HepG2 (cell line): Measurements from ENCODE around the gene STAM. TPM values are rescaled to one million over a fixed set of nuclear protein-coding genes. Genes with fewer than 3 reads are reported as not detected.

ENCODE experiments used
- ATAC-seq: fragments of 200-7000 bp; cut with Tn5 transposase; 3 replicates; pipeline ENCODE4 v1.9.1; 2020; ENCODE audit warnings: mild to moderate bottlenecking, moderate library complexity
- BruUV-seq: library from RNA; stranded (reverse); fragments of 400-500 nt; replicated peaks from 2 replicates; lab custom pipeline; 2021; lab: Mats Ljungman, UMichigan
- CTCF ChIA-PET: fragments of 300-600 bp; formaldehyde crosslinking; extraction: SDS; loops from one replicate; lab custom pipeline; 2021; ENCODE audit warnings: low total read pairs, inconsistent platforms, low intra/inter-chr PET ratio; lab: Yijun Ruan, JAX
- POLR2A ChIA-PET: fragments of 350-600 bp; sonication (Branson Sonifier 250); formaldehyde crosslinking; loops from one replicate; lab custom pipeline; 2020; ENCODE audit warnings: antibody characterized with exemption, inconsistent platforms; lab: Yijun Ruan, JAX
- DNase-seq: peaks from one replicate; pipeline ENCODE4 v3.0.0-alpha.2; 2015; ENCODE audit warnings: low spot score
- FAIRE-seq: peaks from 3 replicates; lab custom pipeline; 2011; peaks lifted over from hg19 to GRCh38; lab: Jason Lieb, UNC
- H2AFZ ChIP-seq: one replicate; pipeline ENCODE4 v1.6.1; 2011; ENCODE audit warnings: low read length, inconsistent platforms
- H3K27ac ChIP-seq: fragments of 300-600 bp; 3 replicates; pipeline ENCODE4 v1.8.0; 2011; ENCODE audit warnings: mixed run types, mild to moderate bottlenecking, mixed read lengths, low read length, inconsistent platforms; ENCODE audit not compliant: insufficient read depth; ENCODE audit errors: extremely low read length
- H3K27me3 ChIP-seq, 2 experiments: fragments of 200-600 bp in 1 of 2; 2 replicates in 1 of 2; 3 replicates in 1 of 2; pipeline versions ENCODE4 v1.6.0 to v1.8.0; 2011; ENCODE audit warnings: low read length in 2 of 2, mild to moderate bottlenecking in 2 of 2, moderate library complexity in 2 of 2, inconsistent platforms in 1 of 2; ENCODE audit not compliant: insufficient read depth in 2 of 2, control insufficient read depth in 1 of 2
- H3K36me3 ChIP-seq, 2 experiments: fragments of 200-600 bp in 1 of 2; replicated peaks in 1 of 2; 2 replicates in 1 of 2; 3 replicates in 1 of 2; pipeline versions ENCODE4 v1.5.1 to v1.8.0; 2011; ENCODE audit warnings: low read length in 2 of 2, inconsistent platforms in 1 of 2; ENCODE audit not compliant: insufficient read depth in 2 of 2, control insufficient read depth in 1 of 2
- H3K4me1 ChIP-seq: 2 replicates; pipeline ENCODE4 v1.5.1; 2012; ENCODE audit warnings: low read length, inconsistent platforms; ENCODE audit not compliant: insufficient read depth
- H3K4me2 ChIP-seq: 2 replicates; pipeline ENCODE4 v1.6.0; 2011; ENCODE audit warnings: low read depth, low read length, inconsistent platforms
- H3K4me3 ChIP-seq, 3 experiments: fragments of 200-600 bp in 1 of 3; sonication (generic), shearing (Covaris generic) in 1 of 3; replicated peaks in 1 of 3; 2 replicates each; pipeline ENCODE4 v1.5.1; 2011 to 2016; ENCODE audit warnings: low read length in 3 of 3, inconsistent platforms in 2 of 3, low read depth in 2 of 3, mild to moderate bottlenecking in 2 of 3, control low read depth in 1 of 3, mixed read lengths in 1 of 3; ENCODE audit not compliant: insufficient read depth in 1 of 3
- H3K79me2 ChIP-seq: one replicate; pipeline ENCODE4 v1.6.1; 2011; ENCODE audit warnings: low read length, inconsistent platforms; ENCODE audit not compliant: insufficient read depth
- H3K9ac ChIP-seq: 2 replicates; pipeline ENCODE4 v1.6.0; 2011; ENCODE audit warnings: mild to moderate bottlenecking, low read depth, low read length, inconsistent platforms; ENCODE audit not compliant: insufficient read depth
- H3K9me3 ChIP-seq: 2 replicates; pipeline ENCODE4 v1.5.1; 2012; ENCODE audit warnings: mild to moderate bottlenecking, low read length
- H4K20me1 ChIP-seq: 2 replicates; pipeline ENCODE4 v1.6.0; 2011; ENCODE audit warnings: inconsistent platforms, mild to moderate bottlenecking, low read length, moderate library complexity; ENCODE audit not compliant: insufficient read depth
- CENPBD1 ChIP-seq: sonication (generic); formaldehyde crosslinking; IDR thresholded peaks from 2 replicates; pipeline ENCODE4 v1.8.0; 2022; ENCODE audit warnings: missing genetic modification reagents, low read depth, mild to moderate bottlenecking, borderline replicate concordance
- CSRNP2 ChIP-seq: sonication (generic); formaldehyde crosslinking; conservative IDR thresholded peaks from 2 replicates; pipeline ENCODE4 v1.8.0; 2022; ENCODE audit warnings: low read depth, missing genetic modification reagents
- FOXP4 ChIP-seq: sonication (generic); formaldehyde crosslinking; IDR thresholded peaks from 2 replicates; pipeline ENCODE4 v1.4.0; 2020; ENCODE audit warnings: missing genetic modification reagents
- HNRNPK ChIP-seq: fragments of 200-400 bp; formaldehyde crosslinking; IDR thresholded peaks from 2 replicates; pipeline ENCODE4 v1.6.1; 2018; ENCODE audit warnings: low read length, low read depth, moderate library complexity, mild to moderate bottlenecking; ENCODE audit not compliant: poor library complexity, severe bottlenecking
- PRDM10 ChIP-seq: sonication (generic); formaldehyde crosslinking; IDR thresholded peaks from 2 replicates; pipeline ENCODE4 v1.4.0; 2020; ENCODE audit warnings: low read depth, missing genetic modification reagents
- SP4 ChIP-seq: sonication (generic); formaldehyde crosslinking; IDR thresholded peaks from 2 replicates; pipeline ENCODE4 v1.8.1; 2023; ENCODE audit warnings: mild to moderate bottlenecking, missing genetic modification reagents
- TCF7 ChIP-seq: sonication (generic); IDR thresholded peaks from 2 replicates; pipeline ENCODE4 v1.6.1; 2016; ENCODE audit warnings: antibody characterized with exemption, low read depth
- TOE1 ChIP-seq: sonication (generic); formaldehyde crosslinking; IDR thresholded peaks from 2 replicates; pipeline ENCODE4 v1.4.0; 2020; ENCODE audit warnings: mild to moderate bottlenecking, missing genetic modification reagents
- ZC3H13 ChIP-seq: sonication (generic); formaldehyde crosslinking; IDR thresholded peaks from 2 replicates; pipeline ENCODE4 v1.8.1; 2023; ENCODE audit warnings: mild to moderate bottlenecking, missing genetic modification reagents, moderate library complexity
- ZC3H4 ChIP-seq: sonication (generic); formaldehyde crosslinking; IDR thresholded peaks from 2 replicates; pipeline ENCODE4 v1.4.0; 2020; ENCODE audit warnings: missing genetic modification reagents, borderline replicate concordance
- ZHX1 ChIP-seq: sonication (generic); formaldehyde crosslinking; IDR thresholded peaks from 2 replicates; pipeline ENCODE4 v1.8.1; 2022; ENCODE audit warnings: low read depth, mild to moderate bottlenecking, missing genetic modification reagents
- ZNF121 ChIP-seq: sonication (generic); formaldehyde crosslinking; IDR thresholded peaks from 2 replicates; pipeline ENCODE4 v1.5.0; 2020; ENCODE audit warnings: mild to moderate bottlenecking, missing genetic modification reagents
- ZNF615 ChIP-seq: sonication (generic); formaldehyde crosslinking; IDR thresholded peaks from 2 replicates; pipeline ENCODE4 v1.5.0; 2020; ENCODE audit warnings: mild to moderate bottlenecking, missing genetic modification reagents, borderline replicate concordance
- WGBS: methylation state at CpG from one replicate; pipeline ENCODE4 v1.1.6; 2017; ENCODE audit warnings: low lambda C conversion rate; 5-methylcytosine and 5-hydroxymethylcytosine counted together
- in situ Hi-C: cut with HindIII; loops from 2 replicates; pipeline ENCODE4 v1.10.0; 2017; ENCODE audit warnings: low pct_unique_long_range_greater_than_20kb; ENCODE audit not compliant: extremely low pct_ligation_motif_present
- intact Hi-C: fragments of 100-400 bp; cut with micrococcal nuclease; formaldehyde crosslinking; loops from one replicate; pipeline ENCODE4 v1.10.0; 2022; ENCODE audit not compliant: unreplicated experiment
- polyA plus RNA-seq, 8 experiments: library from polyadenylated mRNA; depleted of rRNA in 3 of 8; stranded (reverse) in 7 of 8; unstranded in 1 of 8; fragments of >200 nt; fragmentation: Illumina TruSeq in 4 of 8; extraction: Trizol in 4 of 8; gene quantifications; 2 replicates each; pipeline versions ENCODE4 v1.2.1 to v1.2.3, GENCODE V29; 2011 to 2016; ENCODE audit warnings: low read depth in 4 of 8, missing spikeins in 1 of 8, mixed read lengths in 1 of 8; ENCODE audit not compliant: insufficient read depth in 1 of 8
- total RNA-seq, 5 experiments: library from RNA; depleted of rRNA; stranded (reverse); fragments of >200 nt; fragmentation: Illumina TruSeq; extraction: Trizol; gene quantifications; 2 replicates each; pipeline ENCODE4 v1.2.3, GENCODE V29; 2016; ENCODE audit warnings: low read depth in 1 of 5

The STAM gene
- total and polyA plus RNA-seq, 2 of the 13 experiments (the other 11 are each of a cell fraction or from before 2014, with no cell fraction given): 19.5 to 25.1 TPM

GRCh38 chr10:17606547-17607040 is 37.4 kb upstream of the STAM start:
- Histone ChIP-seq H3K27ac (no peak overlapping the region), H3K36me3 (no peaks in the 10 kb centered on the region), H3K4me3 (no peak overlapping the region), H3K79me2 (no peaks in the 10 kb centered on the region), H3K9ac (no peak overlapping the region), H3K27me3 (no peaks in the 10 kb centered on the region), H3K4me1 (no peaks in the 10 kb centered on the region), H3K4me2 (no peak overlapping the region), H2AFZ (no peak overlapping the region), H3K9me3 (no peaks in the 10 kb centered on the region), H4K20me1 (no peaks in the 10 kb centered on the region; the same call in 1 of the 2 replicates)
- no TSS peak for BruUV-seq
- WGBS: 92% methylated on average over 3 of the region's 3 CpGs
- ATAC-seq (no peak), DNase-seq (no peak), FAIRE-seq (no peak)
- in situ Hi-C loops (loop anchor here (5.0 to 25.0 kb wide), 3 partner anchors 136 to 608 kb away; no protein-coding TSS in a partner anchor), intact Hi-C loops (loop anchor here (1.0 to 10.0 kb wide), 3 partner anchors 137 to 608 kb away; no protein-coding TSS in a partner anchor)
- POLR2A ChIA-PET: no interaction called here
- CTCF ChIA-PET: interaction anchor here (1.1 to 2.7 kb wide), 3 partner anchors 136 to 498 kb away, joined by 3 to 43 read pairs (median 17); no protein-coding TSS in a partner anchor
- TF ChIP-seq ZHX1 (CRISPR knock-in tag): no peak
- TF ChIP-seq CSRNP2 (CRISPR knock-in tag): no peak
- TF ChIP-seq CENPBD1 (CRISPR knock-in tag): no peak
- no peak for TF ChIP-seq SP4 (CRISPR knock-in tag)
- TF ChIP-seq HNRNPK: no peak
- no peak for TF ChIP-seq ZNF615 (CRISPR knock-in tag)
- no peak for TF ChIP-seq TOE1
- no peak for TF ChIP-seq ZC3H13 (CRISPR knock-in tag)
- TF ChIP-seq ZC3H4: no peak
- no peak for TF ChIP-seq PRDM10 (CRISPR knock-in tag)
- no peak for TF ChIP-seq FOXP4 (CRISPR knock-in tag)
- TF ChIP-seq ZNF121 (CRISPR knock-in tag): no peak
- no peak for TF ChIP-seq TCF7
